ENCODE results near the gene OSBPL5. TPM values are rescaled to one million over a fixed set of nuclear protein-coding genes. Genes with fewer than 3 reads are reported as not detected.

The OSBPL5 gene
- total RNA-seq, 2 donors from 2014 or later: 35.0 to 50.7 TPM

- no peak for TF ChIP-seq CTCF (IDR thresholded peaks at IDR 0.05)
- no peak for TF ChIP-seq POLR2A (IDR thresholded peaks at IDR 0.05)
- TF ChIP-seq POLR2AphosphoS5 (IDR thresholded peaks at IDR 0.05): no peak
- DNase-seq (ENCODE audit: low spot score): no peak
- Histone ChIP-seq H3K27ac (no peak overlapping the region), H3K9me3 (no peaks in the 10 kb centered on the region), H3K36me3 (no peaks in the 10 kb centered on the region), H3K4me1 (replicated peaks) (no peaks in the 10 kb centered on the region), H3K4me3 (no peak overlapping the region), H3K27me3 (replicated peaks; ENCODE audit: insufficient read depth) (no peaks in the 10 kb centered on the region)
- 86% methylated on average over 11 of the region's 11 CpGs for WGBS
- intact Hi-C loops (cut with DNase I): no loop called here
Observed at GRCh38 chr11:3184732-3185347, 19.7 kb upstream of the OSBPL5 start.

DNA sequence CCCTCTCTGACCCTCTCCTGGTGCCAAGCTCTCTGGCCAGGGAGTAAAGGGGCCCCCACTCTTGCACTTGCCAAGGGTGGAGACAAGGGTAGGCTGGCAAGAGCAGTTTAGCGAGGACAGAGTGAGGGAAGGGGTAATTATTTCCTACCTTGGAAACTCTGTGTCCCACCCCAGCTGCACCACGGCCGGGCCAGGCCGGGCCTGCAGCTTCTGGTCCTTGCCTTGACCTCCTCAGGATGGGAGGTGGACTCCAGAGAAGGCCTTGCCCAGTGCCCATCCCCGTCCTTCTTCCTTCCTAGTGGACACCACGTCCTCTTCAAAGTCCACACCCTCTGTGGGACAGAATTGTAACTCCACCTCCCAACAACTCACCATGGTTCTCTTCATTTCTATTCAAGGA is 18.4 kb upstream of the OSBPL5 start:
- Histone ChIP-seq H3K4me1 (replicated peaks) (no peaks in the 10 kb centered on the region), H3K27me3 (replicated peaks; ENCODE audit: insufficient read depth) (no peaks in the 10 kb centered on the region), H3K9me3 (no peaks in the 10 kb centered on the region), H3K36me3 (no peaks in the 10 kb centered on the region), H3K4me3 (no peak overlapping the region), H3K27ac (no peak overlapping the region)
- WGBS: 79% methylated on average over 6 of the region's 6 CpGs
- TF ChIP-seq POLR2A (IDR thresholded peaks at IDR 0.05): no peak
- no peak for TF ChIP-seq POLR2AphosphoS5 (IDR thresholded peaks at IDR 0.05)
- no peak for TF ChIP-seq CTCF (IDR thresholded peaks at IDR 0.05)
- DNase-seq (ENCODE audit: low spot score): no peak
- intact Hi-C loops (cut with DNase I): no loop called here

DNA sequence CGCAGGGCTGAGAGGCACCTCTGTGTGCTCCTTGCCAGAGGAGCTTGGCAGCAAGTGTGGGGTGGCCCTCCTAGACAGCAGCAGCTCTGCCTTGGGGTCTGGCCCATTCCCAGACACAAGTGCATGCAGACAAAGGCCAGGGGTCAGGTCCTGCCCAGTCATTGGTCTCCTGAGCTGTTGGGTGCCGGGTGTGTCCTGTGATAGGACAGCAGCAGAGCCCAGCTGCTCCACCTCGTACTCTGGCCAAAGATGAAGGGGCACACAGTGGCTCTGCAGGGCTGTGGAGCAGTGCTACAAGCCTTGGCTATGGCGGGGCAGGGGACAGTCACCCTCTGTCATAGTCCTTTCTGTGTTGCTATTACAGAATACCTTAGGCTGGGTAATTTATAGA is 17.3 kb upstream of the OSBPL5 start:
- no peak overlapping the region for H3K27ac ChIP-seq
- intact Hi-C loops (cut with DNase I): no loop called here
- no peak for DNase-seq (ENCODE audit: low spot score)
- no peaks in the 10 kb centered on the region for H3K4me1 ChIP-seq (replicated peaks)
- no peaks in the 10 kb centered on the region for H3K36me3 ChIP-seq
- WGBS: 97% methylated on average over 4 of the region's 4 CpGs
- TF ChIP-seq CTCF (IDR thresholded peaks at IDR 0.05) (no peak), POLR2A (IDR thresholded peaks at IDR 0.05) (no peak), POLR2AphosphoS5 (IDR thresholded peaks at IDR 0.05) (no peak)
- H3K4me3 ChIP-seq: no peak overlapping the region
- H3K27me3 ChIP-seq (replicated peaks; ENCODE audit: insufficient read depth): no peaks in the 10 kb centered on the region
- H3K9me3 ChIP-seq: no peaks in the 10 kb centered on the region

GRCh38 chr11:3181725-3182461 is 16.8 kb upstream of the OSBPL5 start:
- TF ChIP-seq CTCF (IDR thresholded peaks at IDR 0.05) (no peak), POLR2A (IDR thresholded peaks at IDR 0.05) (no peak), POLR2AphosphoS5 (IDR thresholded peaks at IDR 0.05) (no peak)
- Histone ChIP-seq H3K4me3 (no peak overlapping the region), H3K27me3 (replicated peaks; ENCODE audit: insufficient read depth) (no peaks in the 10 kb centered on the region), H3K27ac (no peak overlapping the region), H3K4me1 (replicated peaks) (no peaks in the 10 kb centered on the region), H3K9me3 (no peaks in the 10 kb centered on the region), H3K36me3 (no peaks in the 10 kb centered on the region)
- 96% methylated on average over 12 of the region's 12 CpGs for WGBS
- no peak for DNase-seq (ENCODE audit: low spot score)
- intact Hi-C loops (cut with DNase I): no loop called here

DNA sequence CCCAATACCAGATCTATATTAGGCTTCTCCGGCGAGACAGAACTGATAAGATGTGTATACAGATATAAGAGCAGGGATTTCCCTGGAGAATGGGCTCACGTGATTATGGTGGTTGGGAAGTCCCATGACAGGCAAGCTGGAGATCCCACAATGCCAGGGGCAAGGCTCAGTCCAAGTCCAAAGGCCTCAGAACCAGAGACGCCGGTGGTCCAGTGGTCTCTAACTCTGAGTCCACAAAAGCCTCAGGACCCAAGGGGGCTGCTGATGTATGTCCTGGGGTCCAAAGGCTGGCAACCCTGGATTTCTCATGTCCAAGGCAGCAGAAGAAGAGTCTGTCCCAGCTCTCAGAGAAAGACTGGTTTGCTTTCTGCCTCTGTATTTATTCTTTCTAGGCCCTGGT is 15.8 kb upstream of the OSBPL5 start:
- Histone ChIP-seq H3K27ac (no peak overlapping the region), H3K4me3 (no peak overlapping the region), H3K27me3 (replicated peaks; ENCODE audit: insufficient read depth) (no peaks in the 10 kb centered on the region), H3K36me3 (no peaks in the 10 kb centered on the region), H3K9me3 (no peaks in the 10 kb centered on the region), H3K4me1 (replicated peaks) (no peaks in the 10 kb centered on the region)
- intact Hi-C loops (cut with DNase I): no loop called here
- DNase-seq (ENCODE audit: low spot score): no peak
- no peak for TF ChIP-seq POLR2AphosphoS5 (IDR thresholded peaks at IDR 0.05)
- no peak for TF ChIP-seq POLR2A (IDR thresholded peaks at IDR 0.05)
- TF ChIP-seq CTCF (IDR thresholded peaks at IDR 0.05): no peak
- 89% methylated on average over 5 of the region's 5 CpGs for WGBS
